Endothelial cell of umbilical vein (primary cell): ENCODE measurements around the gene ACTA2. TPM values are rescaled to one million over a fixed set of nuclear protein-coding genes. Genes with fewer than 3 reads are reported as not detected.

ENCODE experiments used
- BruUV-seq: library from RNA; stranded (reverse); fragments of 400-500 nt; replicated peaks from 2 replicates; lab custom pipeline; 2021; lab: Mats Ljungman, UMichigan
- CTCF ChIA-PET: fragments of 300-600, 350-600 bp; sonication (Branson Sonifier 250); formaldehyde crosslinking; loops from one replicate; lab custom pipeline; 2021; ENCODE audit warnings: antibody characterized with exemption, inconsistent platforms; lab: Charles Lee
- POLR2A ChIA-PET: fragments of 300-600, 350-600 bp; sonication (Branson Sonifier 250); formaldehyde crosslinking; loops from one replicate; lab custom pipeline; 2021; ENCODE audit warnings: antibody characterized with exemption, inconsistent platforms; lab: Charles Lee
- DNase-seq: peaks from one replicate; pipeline ENCODE4 v3.0.0-alpha.2; 2011; ENCODE audit warnings: low read depth, low spot score
- FAIRE-seq: peaks from 2 replicates; lab custom pipeline; 2011; peaks lifted over from hg19 to GRCh38; lab: Jason Lieb, UNC
- H2AFZ ChIP-seq: 2 replicates; pipeline ENCODE4 v1.6.0; 2012; ENCODE audit warnings: low read depth, low read length, control low read depth, inconsistent platforms
- H3K27ac ChIP-seq: 2 replicates; pipeline ENCODE4 v1.5.1; 2011; ENCODE audit warnings: low read depth, mild to moderate bottlenecking, control low read depth, low read length, moderate library complexity; ENCODE audit not compliant: insufficient read depth
- H3K27me3 ChIP-seq, 2 experiments: 2 replicates each; pipeline versions ENCODE4 v1.6.0 to v1.6.1; 2011; ENCODE audit warnings: low read length in 2 of 2, mixed read lengths in 1 of 2; ENCODE audit not compliant: control insufficient read depth in 2 of 2, insufficient read depth in 2 of 2
- H3K36me3 ChIP-seq, 2 experiments: 2 replicates in 1 of 2; 3 replicates in 1 of 2; pipeline ENCODE4 v1.5.1; 2011; ENCODE audit warnings: low read length in 2 of 2, mild to moderate bottlenecking in 1 of 2, moderate library complexity in 1 of 2; ENCODE audit not compliant: control insufficient read depth in 2 of 2, insufficient read depth in 2 of 2; ENCODE audit errors: extremely low read depth in 1 of 2
- H3K4me1 ChIP-seq: 3 replicates; pipeline ENCODE4 v1.5.1; 2011; ENCODE audit warnings: mild to moderate bottlenecking, low read length; ENCODE audit not compliant: control insufficient read depth, insufficient read depth; ENCODE audit errors: extremely low read depth
- H3K4me2 ChIP-seq: 2 replicates; pipeline ENCODE4 v1.6.1; 2011; ENCODE audit warnings: low read length, control low read depth, mixed read lengths; ENCODE audit not compliant: insufficient read depth
- H3K4me3 ChIP-seq, 3 experiments: fragments of 200-600 bp in 1 of 3; sonication (generic), shearing (Covaris generic) in 1 of 3; replicated peaks in 1 of 3; 2 replicates each; pipeline ENCODE4 v1.5.1; 2011 to 2016; ENCODE audit warnings: control low read depth in 3 of 3, low read length in 3 of 3, mild to moderate bottlenecking in 2 of 3, inconsistent platforms in 1 of 3, low read depth in 1 of 3, moderate library complexity in 1 of 3; ENCODE audit not compliant: insufficient read depth in 1 of 3
- H3K79me2 ChIP-seq: 2 replicates; pipeline ENCODE4 v1.6.0; 2012; ENCODE audit warnings: low read length, inconsistent platforms; ENCODE audit not compliant: control insufficient read depth, insufficient read depth
- H3K9ac ChIP-seq: replicated peaks from 2 replicates; pipeline ENCODE3; 2011; ENCODE audit warnings: low read length, control low read depth; ENCODE audit not compliant: insufficient read depth; ENCODE audit errors: extremely low read depth
- H3K9me1 ChIP-seq: replicated peaks from 3 replicates; pipeline ENCODE4 v1.6.0; 2011; ENCODE audit warnings: mild to moderate bottlenecking, low read length; ENCODE audit not compliant: control insufficient read depth, insufficient read depth; ENCODE audit errors: extremely low read depth
- H3K9me3 ChIP-seq: replicated peaks from 2 replicates; pipeline ENCODE4 v1.5.1; 2012; ENCODE audit warnings: low read length, inconsistent platforms; ENCODE audit not compliant: control insufficient read depth, insufficient read depth
- H4K20me1 ChIP-seq: replicated peaks from 2 replicates; pipeline ENCODE3; 2011; ENCODE audit warnings: mild to moderate bottlenecking, low read length; ENCODE audit not compliant: control insufficient read depth, insufficient read depth; ENCODE audit errors: extremely low read depth
- EZH2 ChIP-seq: IDR thresholded peaks from 2 replicates; pipeline ENCODE4 v1.6.1; 2012; ENCODE audit warnings: borderline replicate concordance, low read depth, mild to moderate bottlenecking, moderate library complexity, low read length, inconsistent platforms; ENCODE audit not compliant: severe bottlenecking
- FOS ChIP-seq: IDR thresholded peaks from 2 replicates; pipeline ENCODE4 v1.6.1; 2011; ENCODE audit warnings: mild to moderate bottlenecking, low read length, moderate library complexity, borderline replicate concordance; ENCODE audit not compliant: insufficient read depth
- GATA2 ChIP-seq: IDR thresholded peaks from 2 replicates; pipeline ENCODE4 v1.7.0; 2011; ENCODE audit warnings: low read depth, mild to moderate bottlenecking, moderate library complexity, mixed read lengths, low read length; ENCODE audit not compliant: insufficient read length, insufficient read depth
- JUN ChIP-seq: IDR thresholded peaks from 2 replicates; pipeline ENCODE4 v1.6.1; 2011; ENCODE audit warnings: borderline replicate concordance, low read depth; ENCODE audit not compliant: insufficient read length, insufficient read depth
- MYC ChIP-seq: IDR thresholded peaks from one replicate; pipeline ENCODE4 v1.6.1; 2011; ENCODE audit warnings: mild to moderate bottlenecking, low read depth, low read length
- POLR2A ChIP-seq: IDR thresholded peaks from 2 replicates; pipeline ENCODE4 v1.6.1; 2012; ENCODE audit warnings: low read depth, mild to moderate bottlenecking, control low read depth, low read length
- POLR2AphosphoS5 ChIP-seq: IDR thresholded peaks from 2 replicates; pipeline ENCODE4 v1.6.1; 2012; ENCODE audit warnings: low read depth, mild to moderate bottlenecking, control low read depth, low read length, moderate library complexity; ENCODE audit not compliant: insufficient read depth
- dilution Hi-C: fragments of 300-500 bp; cut with MboI; formaldehyde crosslinking; loops from one replicate; pipeline ENCODE4 v1.15.0; 2019; ENCODE audit warnings: low sequenced_read_pairs; ENCODE audit not compliant: extremely low pct_ligation_motif_present
- intact Hi-C: fragments of 100-400 bp; cut with micrococcal nuclease; formaldehyde crosslinking; loops from one replicate; pipeline ENCODE4 v1.10.0; 2022
- polyA plus RNA-seq, 4 experiments: library from polyadenylated mRNA; depleted of rRNA in 3 of 4; stranded (reverse) in 3 of 4; unstranded in 1 of 4; fragments of >200 nt; gene quantifications; 2 replicates each; pipeline versions ENCODE4 v1.2.1 to v1.2.3, GENCODE V29; 2011 to 2012; ENCODE audit warnings: missing spikeins in 1 of 4
- total RNA-seq: library from RNA; stranded (reverse); gene quantifications from 2 replicates; pipeline ENCODE4 v1.2.3, GENCODE V29; 2021
- TF ChIP-seq, protein P1 (sequence below): IDR thresholded peaks from 2 replicates; pipeline ENCODE4 v1.6.1; 2011; ENCODE audit not compliant: insufficient read depth, insufficient read length
- TF ChIP-seq, protein P2 (sequence below), 2 donors: IDR thresholded peaks; 1 replicate in 1 of 2; 2 replicates in 1 of 2; pipeline ENCODE4 v1.5.1; 2011; ENCODE audit warnings: low read length in 2 of 2, mild to moderate bottlenecking in 2 of 2, moderate library complexity in 2 of 2, control low read depth in 1 of 2, inconsistent platforms in 1 of 2, low read depth in 1 of 2; ENCODE audit not compliant: insufficient read depth in 1 of 2; ENCODE audit errors: extremely low read depth in 1 of 2

ACTA2 gene
- total and polyA plus RNA-seq, 2 donors (not counting 3 experiments of a cell fraction or from before 2014, with no cell fraction given): 6.3 to 9.7 TPM

DNA sequence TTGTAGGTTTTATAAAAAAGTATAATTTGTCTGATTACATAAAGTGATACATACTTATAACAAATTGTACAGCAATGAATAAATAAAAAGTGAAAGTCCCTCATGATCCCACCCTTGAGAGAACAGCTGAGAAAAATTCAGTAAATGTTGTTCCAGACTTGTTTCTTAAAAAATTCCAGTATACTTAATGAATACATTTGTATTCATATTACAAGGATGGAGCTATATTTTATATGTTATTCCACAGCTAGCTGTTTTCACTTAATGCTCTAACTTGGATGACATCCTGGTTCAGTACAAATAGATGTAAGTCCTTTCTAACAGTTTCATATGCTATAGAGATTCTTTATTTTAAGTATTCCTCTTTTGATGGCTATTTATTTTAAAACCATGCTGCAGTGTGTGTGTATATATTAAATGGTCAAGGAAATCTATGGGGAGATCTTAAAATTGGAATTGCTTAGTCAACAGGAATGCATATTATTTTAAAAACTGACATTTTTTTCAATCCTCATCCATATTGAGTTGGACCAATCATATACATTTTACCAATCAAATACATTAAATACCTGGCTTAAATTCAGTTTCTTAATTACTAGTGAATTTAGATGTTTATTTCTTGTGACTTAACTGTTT is 63.6 kb downstream of the ACTA2 start:
- H3K9me3 ChIP-seq: no peaks in the 10 kb centered on the region
- no peak overlapping the region for H3K9ac ChIP-seq
- no peaks in the 10 kb centered on the region for H4K20me1 ChIP-seq
- DNase-seq (no peak), FAIRE-seq (no peak)
- ChIA-PET POLR2A (no interaction called here), CTCF (interaction anchor here (1.3 kb wide), 1 partner anchor 19 kb away, joined by 4 read pairs; no protein-coding TSS in a partner anchor)
- no peak for TF ChIP-seq EZH2
- TF ChIP-seq JUN: no peak
- no peak for TF ChIP-seq MYC
- TF ChIP-seq POLR2A: no peak
- TF ChIP-seq, protein P1, sequence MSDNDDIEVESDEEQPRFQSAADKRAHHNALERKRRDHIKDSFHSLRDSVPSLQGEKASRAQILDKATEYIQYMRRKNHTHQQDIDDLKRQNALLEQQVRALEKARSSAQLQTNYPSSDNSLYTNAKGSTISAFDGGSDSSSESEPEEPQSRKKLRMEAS: no peak
- TF ChIP-seq FOS: no peak
- TF ChIP-seq POLR2AphosphoS5: no peak
- TF ChIP-seq, protein P2, sequence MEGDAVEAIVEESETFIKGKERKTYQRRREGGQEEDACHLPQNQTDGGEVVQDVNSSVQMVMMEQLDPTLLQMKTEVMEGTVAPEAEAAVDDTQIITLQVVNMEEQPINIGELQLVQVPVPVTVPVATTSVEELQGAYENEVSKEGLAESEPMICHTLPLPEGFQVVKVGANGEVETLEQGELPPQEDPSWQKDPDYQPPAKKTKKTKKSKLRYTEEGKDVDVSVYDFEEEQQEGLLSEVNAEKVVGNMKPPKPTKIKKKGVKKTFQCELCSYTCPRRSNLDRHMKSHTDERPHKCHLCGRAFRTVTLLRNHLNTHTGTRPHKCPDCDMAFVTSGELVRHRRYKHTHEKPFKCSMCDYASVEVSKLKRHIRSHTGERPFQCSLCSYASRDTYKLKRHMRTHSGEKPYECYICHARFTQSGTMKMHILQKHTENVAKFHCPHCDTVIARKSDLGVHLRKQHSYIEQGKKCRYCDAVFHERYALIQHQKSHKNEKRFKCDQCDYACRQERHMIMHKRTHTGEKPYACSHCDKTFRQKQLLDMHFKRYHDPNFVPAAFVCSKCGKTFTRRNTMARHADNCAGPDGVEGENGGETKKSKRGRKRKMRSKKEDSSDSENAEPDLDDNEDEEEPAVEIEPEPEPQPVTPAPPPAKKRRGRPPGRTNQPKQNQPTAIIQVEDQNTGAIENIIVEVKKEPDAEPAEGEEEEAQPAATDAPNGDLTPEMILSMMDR (IDR thresholded peaks at IDR 0.05; ENCODE audit: extremely low read depth in 1 of 2, insufficient read depth in 1 of 2, low read depth in 1 of 2, low read length in 2 of 2): no peak
- no peak for TF ChIP-seq GATA2
- BruUV-seq: no TSS peak
- no peak overlapping the region for H3K4me3 ChIP-seq
- H2AFZ ChIP-seq: no peak overlapping the region
- dilution Hi-C loops: no loop called here
- no peaks in the 10 kb centered on the region for H3K79me2 ChIP-seq
- H3K9me1 ChIP-seq: no peaks in the 10 kb centered on the region
- no peaks in the 10 kb centered on the region for H3K36me3 ChIP-seq
- no peak overlapping the region for H3K4me2 ChIP-seq
- no peaks in the 10 kb centered on the region for H3K27me3 ChIP-seq
- no peak overlapping the region for H3K27ac ChIP-seq
- intact Hi-C loops: loop anchor here (10.0 kb wide), 2 partner anchors 734 to 1934 kb away; partner anchors contain the start of genes MMRN2 and SNCG
- H3K4me1 ChIP-seq: no peaks in the 10 kb centered on the region
